ENCODE measurements around the gene ILRUN.
A peak's percentile ranks its signal among the peaks of the same experiment; 100 is the strongest.
"Not testable (repeated sequence)": the region's sequence is repeated elsewhere in the genome, so short reads cannot be mapped to it uniquely, and the experiment has no call there.

The ILRUN gene

GRCh38 chr6:34664256-34664971 lies 32.2 kb downstream of the ILRUN start:
- Histone ChIP-seq H3K4me3 (peak overlapping the region; percentile 30), H3K27ac (peak overlapping the region; percentile 95), H3K9me3 (ENCODE audit: low read depth, low read length) (no peaks in the 10 kb centered on the region), H3K36me3 (ENCODE audit: insufficient read depth, low read length) (no peaks in the 10 kb centered on the region), H3K9ac (ENCODE audit: insufficient read length) (peak overlapping the region; percentile 33)
- TF ChIP-seq POLR2AphosphoS5 (IDR thresholded peaks at IDR 0.05; ENCODE audit: borderline replicate concordance, low read depth, low read length) = peak; percentile 20; the same call in 1 of the 2 replicates
- TF ChIP-seq EZH2 (IDR thresholded peaks at IDR 0.05) = no peak
- no peak for TF ChIP-seq FOXP2 (optimal IDR thresholded peaks at IDR 0.05; ENCODE audit: control extremely low read depth, extremely low read length, insufficient read depth)
- peak; percentile 44 for DNase-seq (ENCODE audit: low read depth, low spot score)

DNA sequence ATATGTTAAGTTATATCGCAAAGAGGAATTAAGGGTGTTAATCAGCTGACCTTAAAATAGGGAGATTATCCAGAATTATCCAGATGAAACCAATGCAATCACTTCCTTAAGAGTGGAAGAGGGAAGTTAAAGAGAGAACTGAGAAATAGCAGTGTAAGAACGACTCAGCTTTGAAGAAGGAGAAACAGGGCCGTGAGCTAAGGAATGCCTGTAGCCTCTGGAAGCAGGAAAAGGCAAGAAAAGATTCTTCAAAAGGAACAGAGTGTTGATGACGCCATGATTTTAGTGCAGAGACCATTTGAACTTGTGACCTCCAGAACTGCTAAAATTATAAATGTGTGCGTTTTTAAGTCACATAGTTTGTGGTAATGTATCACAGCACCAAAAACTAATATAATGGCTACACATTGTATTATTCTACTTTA lies 32.7 kb downstream of the ILRUN start:
- TF ChIP-seq POLR2AphosphoS5 (IDR thresholded peaks at IDR 0.05; ENCODE audit: borderline replicate concordance, low read depth, low read length) = no peak
- TF ChIP-seq FOXP2 (optimal IDR thresholded peaks at IDR 0.05; ENCODE audit: control extremely low read depth, extremely low read length, insufficient read depth) = no peak
- no peak for TF ChIP-seq EZH2 (IDR thresholded peaks at IDR 0.05)
- Histone ChIP-seq H3K36me3 (ENCODE audit: insufficient read depth, low read length) (no peaks in the 10 kb centered on the region), H3K4me3 (peak overlapping the region; percentile 30), H3K9me3 (ENCODE audit: low read depth, low read length) (no peaks in the 10 kb centered on the region), H3K27ac (peak overlapping the region; percentile 95), H3K9ac (ENCODE audit: insufficient read length) (peak overlapping the region; percentile 33)
- DNase-seq (ENCODE audit: low read depth, low spot score) = no peak

DNA sequence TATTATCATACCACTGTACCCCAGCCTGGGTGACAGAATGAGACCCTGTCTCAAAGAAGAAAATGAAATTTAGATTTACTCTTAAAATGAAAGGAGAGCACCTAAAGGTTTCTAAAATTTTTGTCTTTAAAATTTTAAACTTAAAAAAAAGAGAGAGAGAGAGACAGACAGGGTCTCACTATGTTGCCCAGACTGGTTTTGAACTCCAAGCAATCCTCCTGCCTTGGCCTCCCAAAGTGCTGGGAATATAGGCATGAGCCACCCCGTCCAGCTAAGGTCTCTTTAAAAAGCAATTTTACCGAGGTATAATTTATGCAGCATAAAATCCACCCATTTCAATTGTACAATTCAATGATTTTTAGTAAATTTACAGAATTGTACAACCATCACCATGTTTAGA lies 33.2 kb downstream of the ILRUN start:
- H3K27ac ChIP-seq = peak overlapping the region; percentile 95
- no peak overlapping the region for H3K9ac ChIP-seq (ENCODE audit: insufficient read length)
- no peak for DNase-seq (ENCODE audit: low read depth, low spot score)
- no peak overlapping the region for H3K4me3 ChIP-seq
- TF ChIP-seq FOXP2 (optimal IDR thresholded peaks at IDR 0.05; ENCODE audit: control extremely low read depth, extremely low read length, insufficient read depth) (no peak), POLR2AphosphoS5 (IDR thresholded peaks at IDR 0.05; ENCODE audit: borderline replicate concordance, low read depth, low read length) (no peak), EZH2 (IDR thresholded peaks at IDR 0.05) (no peak)
- no peaks in the 10 kb centered on the region for H3K9me3 ChIP-seq (ENCODE audit: low read depth, low read length)
- no peaks in the 10 kb centered on the region for H3K36me3 ChIP-seq (ENCODE audit: insufficient read depth, low read length)

- H3K9me3 ChIP-seq (ENCODE audit: low read depth, low read length) = no peaks in the 10 kb centered on the region
Measured at GRCh38 chr6:34661357-34661756, 35.2 kb downstream of the ILRUN start.

DNA sequence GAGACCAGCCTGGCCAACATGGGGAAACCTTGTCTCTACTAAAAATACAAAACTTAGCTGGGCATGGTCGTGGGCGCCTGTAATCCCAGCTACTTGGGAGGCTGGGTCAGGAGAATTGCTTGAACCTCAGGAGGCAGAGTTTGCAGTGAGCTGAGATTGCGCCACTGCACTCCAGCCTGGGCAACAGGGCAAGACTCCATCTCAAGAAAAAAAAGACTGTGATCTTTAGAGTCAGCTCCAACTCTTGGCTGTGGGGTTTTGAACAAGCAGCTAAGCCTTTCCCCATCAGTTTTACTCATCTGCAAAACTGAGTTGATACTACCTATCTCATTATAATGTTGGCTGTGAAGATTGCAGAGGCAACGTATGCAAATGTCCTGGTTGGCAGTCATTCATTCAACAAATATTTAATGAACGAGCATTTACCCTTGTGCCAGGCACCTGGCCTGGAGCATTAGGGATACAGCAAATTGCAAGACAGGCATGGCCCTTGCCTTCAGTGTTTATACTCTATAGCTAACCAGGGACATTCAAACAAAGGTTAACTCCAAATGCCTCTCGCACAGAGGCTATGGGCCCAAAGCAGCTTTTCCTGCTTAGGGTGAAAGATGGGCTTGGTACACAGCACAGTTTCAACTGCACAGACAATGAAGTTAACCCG lies 37.8 kb downstream of the ILRUN start:
- no peak for DNase-seq (ENCODE audit: low read depth, low spot score)
- Histone ChIP-seq H3K4me3 (no peak overlapping the region), H3K36me3 (ENCODE audit: insufficient read depth, low read length) (peaks cover 9% of the 10 kb centered on the region), H3K27ac (peak overlapping the region; percentile 38), H3K9me3 (ENCODE audit: low read depth, low read length) (no peaks in the 10 kb centered on the region), H3K9ac (ENCODE audit: insufficient read length) (no peak overlapping the region)
- TF ChIP-seq FOXP2 (optimal IDR thresholded peaks at IDR 0.05; ENCODE audit: control extremely low read depth, extremely low read length, insufficient read depth) (no peak), EZH2 (IDR thresholded peaks at IDR 0.05) (no peak)

More at GRCh38 chr6:34661357-34661756, 35.2 kb downstream of the ILRUN start:
- Histone ChIP-seq H3K4me3 (no peak overlapping the region), H3K9ac (ENCODE audit: insufficient read length) (no peak overlapping the region), H3K27ac (peak overlapping the region; percentile 47; the same call in 1 of the 2 replicates), H3K36me3 (ENCODE audit: insufficient read depth, low read length) (no peaks in the 10 kb centered on the region)
- TF ChIP-seq EZH2 (IDR thresholded peaks at IDR 0.05) (no peak), POLR2AphosphoS5 (IDR thresholded peaks at IDR 0.05; ENCODE audit: borderline replicate concordance, low read depth, low read length) (no peak), FOXP2 (optimal IDR thresholded peaks at IDR 0.05; ENCODE audit: control extremely low read depth, extremely low read length, insufficient read depth) (no peak)
- no peak for DNase-seq (ENCODE audit: low read depth, low spot score)

DNA sequence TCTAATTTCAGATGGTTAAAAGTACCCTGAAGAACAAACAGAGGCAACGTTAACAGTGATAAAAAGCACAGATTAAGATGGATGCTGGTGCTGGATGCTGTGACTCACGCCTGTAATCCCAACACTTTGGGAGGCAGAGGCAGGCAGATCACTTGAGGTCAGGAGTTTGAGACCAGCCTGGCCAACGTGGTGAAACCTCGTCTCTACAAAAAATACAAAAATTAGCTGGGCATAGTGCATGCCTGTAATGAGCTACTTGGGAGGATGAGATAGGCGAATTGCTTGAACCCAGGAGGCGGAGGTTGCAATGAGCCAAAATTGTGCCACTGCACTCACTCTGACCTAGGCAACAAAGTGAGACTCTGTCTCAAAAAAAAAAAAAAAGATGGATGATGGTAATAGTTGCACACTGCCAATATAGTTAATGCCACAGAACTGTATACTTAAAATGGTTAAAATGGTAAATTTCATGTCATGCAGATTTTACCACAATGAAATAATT lies 38.5 kb downstream of the ILRUN start:
- Histone ChIP-seq H3K27ac (peak overlapping the region; percentile 90), H3K9ac (ENCODE audit: insufficient read length) (peak overlapping the region; percentile 67), H3K36me3 (ENCODE audit: insufficient read depth, low read length) (peaks cover 15% of the 10 kb centered on the region), H3K4me3 (peak overlapping the region; percentile 74)
- H3K9me3 ChIP-seq (ENCODE audit: low read depth, low read length); DNase-seq (ENCODE audit: low read depth, low spot score): not testable (repeated sequence)

DNA sequence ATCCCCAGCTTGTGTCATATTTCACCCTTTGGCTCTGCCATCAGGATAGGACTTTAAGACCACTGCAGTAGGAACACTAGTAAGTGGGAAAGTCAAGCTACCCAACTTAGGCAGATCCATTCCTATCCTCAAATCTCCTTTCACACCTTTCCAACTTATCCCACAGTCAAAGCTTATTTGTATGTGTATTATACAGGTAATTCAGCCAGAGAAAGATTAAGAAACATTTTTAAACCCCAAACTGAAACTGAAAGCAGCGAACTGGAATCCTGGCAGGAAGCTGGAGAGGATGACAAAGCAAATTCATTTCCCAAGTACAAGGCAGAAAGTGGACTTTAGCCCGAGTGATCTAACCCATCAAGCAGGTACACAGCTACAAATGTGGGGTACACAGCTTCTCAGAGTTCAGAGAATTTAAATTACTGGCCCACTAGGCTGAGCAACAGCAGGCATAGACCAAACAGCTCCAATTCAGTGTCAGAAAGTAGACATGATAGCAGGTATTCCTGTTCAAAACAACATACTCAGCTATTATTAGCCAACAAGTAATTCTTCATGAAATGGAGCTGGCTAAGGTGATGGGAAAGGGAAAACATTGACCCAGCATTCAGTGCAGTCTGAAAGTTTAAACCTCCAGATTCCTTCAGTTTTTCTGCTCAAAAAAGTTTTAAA lies 39.1 kb downstream of the ILRUN start:
- TF ChIP-seq EZH2 (IDR thresholded peaks at IDR 0.05) (no peak), FOXP2 (optimal IDR thresholded peaks at IDR 0.05; ENCODE audit: control extremely low read depth, extremely low read length, insufficient read depth) (no peak), POLR2AphosphoS5 (IDR thresholded peaks at IDR 0.05; ENCODE audit: borderline replicate concordance, low read depth, low read length) (no peak)
- no peaks in the 10 kb centered on the region for H3K9me3 ChIP-seq (ENCODE audit: low read depth, low read length)
- H3K36me3 ChIP-seq (ENCODE audit: insufficient read depth, low read length) = peaks cover 15% of the 10 kb centered on the region
- peak overlapping the region; percentile 74 for H3K4me3 ChIP-seq
- peak overlapping the region; percentile 67 for H3K9ac ChIP-seq (ENCODE audit: insufficient read length)
- peak overlapping the region; percentile 90 for H3K27ac ChIP-seq
- peak; percentile 14 for DNase-seq (ENCODE audit: low read depth, low spot score)

DNA sequence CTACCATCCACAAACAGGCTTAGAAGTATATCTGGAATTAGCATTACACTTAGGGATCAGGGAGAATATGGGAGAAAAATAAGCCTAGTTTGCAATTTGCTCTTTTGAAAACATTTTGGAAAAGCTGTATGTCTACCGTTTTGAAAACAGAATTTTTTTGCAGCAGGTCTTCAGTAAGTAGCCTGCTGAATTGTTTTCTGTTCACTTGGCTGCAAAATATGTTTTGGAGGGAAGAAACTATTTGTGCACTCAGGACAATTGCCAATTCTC lies 39.6 kb downstream of the ILRUN start:
- H3K9ac ChIP-seq (ENCODE audit: insufficient read length) = peak overlapping the region; percentile 67
- H3K4me3 ChIP-seq = peak overlapping the region; percentile 74
- TF ChIP-seq POLR2AphosphoS5 (IDR thresholded peaks at IDR 0.05; ENCODE audit: borderline replicate concordance, low read depth, low read length) = no peak
- TF ChIP-seq EZH2 (IDR thresholded peaks at IDR 0.05) = no peak
- TF ChIP-seq FOXP2 (optimal IDR thresholded peaks at IDR 0.05; ENCODE audit: control extremely low read depth, extremely low read length, insufficient read depth) = no peak

More for the DNA sequence above, 39.6 kb downstream of the ILRUN start:
- H3K9me3 ChIP-seq (ENCODE audit: low read depth, low read length) = no peaks in the 10 kb centered on the region
- peak overlapping the region; percentile 90 for H3K27ac ChIP-seq
- peaks cover 15% of the 10 kb centered on the region for H3K36me3 ChIP-seq (ENCODE audit: insufficient read depth, low read length)
- no peak for DNase-seq (ENCODE audit: low read depth, low spot score)

Measured in SK-N-MC (cell line).